ENCODE measurements around the gene HSPA8. TPM values are rescaled to one million over a fixed set of nuclear protein-coding genes. Genes with fewer than 3 reads are reported as not detected.

HSPA8 gene
- polyA plus RNA-seq, 1 of the 3 experiments (the other 2 are of a cell fraction): 2,088 TPM

DNA sequence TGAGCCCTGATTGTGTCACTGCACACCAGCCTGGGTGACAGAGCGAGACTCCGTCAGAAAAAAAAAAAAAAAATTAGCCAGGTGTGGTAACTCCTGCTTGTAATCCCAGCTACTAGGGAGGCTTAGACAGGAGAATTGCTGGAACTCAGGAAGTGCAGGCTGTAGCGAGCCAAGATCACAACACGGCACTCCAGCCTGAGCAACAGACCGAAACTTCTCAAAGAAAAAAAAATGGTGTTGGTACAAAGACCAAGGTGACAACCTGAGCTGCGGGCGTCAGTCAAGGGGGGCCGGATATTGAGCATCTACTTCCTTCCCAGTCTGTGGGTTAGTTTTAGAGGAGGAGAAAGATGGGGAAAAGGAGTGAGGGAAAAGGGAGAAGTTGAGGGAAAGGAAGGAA is 48.5 kb upstream of the HSPA8 start:
- Histone ChIP-seq H4K20me1 (ENCODE audit: insufficient read depth) (no peaks in the 10 kb centered on the region), H3K27me3 (ENCODE audit: insufficient read depth) (no peaks in the 10 kb centered on the region), H3K27ac (ENCODE audit: low read depth in 2 of 2, low read length in 1 of 2) (no peak overlapping the region), H3K36me3 (replicated peaks in 1 of 2; ENCODE audit: control insufficient read depth in 1 of 2, insufficient read depth in 2 of 2, low read length in 1 of 2) (peaks cover 0 to 17% of the 10 kb centered on the region in 2 experiments), H3K9me3 (no peaks in the 10 kb centered on the region), H2AFZ (ENCODE audit: low read depth) (no peak overlapping the region), H3F3A (replicated peaks; ENCODE audit: insufficient read depth) (peaks cover 9% of the 10 kb centered on the region), H3K79me2 (ENCODE audit: insufficient read depth) (peaks cover 90% of the 10 kb centered on the region), H3K4me2 (no peak overlapping the region), H3K9me2 (no peaks in the 10 kb centered on the region), H3K9ac (no peak overlapping the region), H3K4me1 (ENCODE audit: control insufficient read depth in 1 of 2, insufficient read depth in 2 of 2, low read depth in 1 of 2, low read length in 1 of 2) (peaks cover 4 to 21% of the 10 kb centered on the region in 2 experiments; a peak in 3 of 4 replicates), H3K4me3 (ENCODE audit: low read depth in 2 of 2, low read length in 1 of 2) (no peak overlapping the region)
- ChIA-PET POLR2A (no interaction called here), CTCF (interaction anchor here (0.6 to 20.4 kb wide), 23 partner anchors 9 to 368 kb away, joined by 3 to 437 read pairs (median 7); partner anchors contain the start of gene CLMP)
- no peak for DNase-seq
- no peak for TF ChIP-seq RXRA (IDR thresholded peaks at IDR 0.05; ENCODE audit: borderline replicate concordance, low read depth)
- TF ChIP-seq CHD2 (IDR thresholded peaks at IDR 0.05; ENCODE audit: low read length, partially characterized antibody): no peak
- no peak for TF ChIP-seq POLR2AphosphoS5 (IDR thresholded peaks at IDR 0.05; ENCODE audit: low read depth, low read length)
- no peak for TF ChIP-seq ELF1 (IDR thresholded peaks at IDR 0.05)
- TF ChIP-seq MXI1 (IDR thresholded peaks at IDR 0.05; ENCODE audit: low read depth, low read length): no peak
- TF ChIP-seq, protein P1, sequence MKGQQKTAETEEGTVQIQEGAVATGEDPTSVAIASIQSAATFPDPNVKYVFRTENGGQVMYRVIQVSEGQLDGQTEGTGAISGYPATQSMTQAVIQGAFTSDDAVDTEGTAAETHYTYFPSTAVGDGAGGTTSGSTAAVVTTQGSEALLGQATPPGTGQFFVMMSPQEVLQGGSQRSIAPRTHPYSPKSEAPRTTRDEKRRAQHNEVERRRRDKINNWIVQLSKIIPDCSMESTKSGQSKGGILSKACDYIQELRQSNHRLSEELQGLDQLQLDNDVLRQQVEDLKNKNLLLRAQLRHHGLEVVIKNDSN (IDR thresholded peaks at IDR 0.05; ENCODE audit: borderline replicate concordance, low read depth): no peak
- TF ChIP-seq RAD21 (IDR thresholded peaks at IDR 0.05; ENCODE audit: low read length): no peak
- no peak for TF ChIP-seq FOXJ3 (CRISPR knock-in tag; IDR thresholded peaks at IDR 0.05)
- no peak for TF ChIP-seq MEF2A (IDR thresholded peaks at IDR 0.05; ENCODE audit: borderline replicate concordance, low read depth)
- TF ChIP-seq TCF12 (IDR thresholded peaks at IDR 0.05): no peak
- TF ChIP-seq EP300 (IDR thresholded peaks at IDR 0.05; ENCODE audit: borderline replicate concordance in 1 of 2, low read depth in 1 of 2, low read length in 1 of 2): no peak
- TF ChIP-seq NRF1 (IDR thresholded peaks at IDR 0.05; ENCODE audit: low read depth, low read length): no peak
- no peak for TF ChIP-seq TAF1 (IDR thresholded peaks at IDR 0.05; ENCODE audit: borderline replicate concordance, low read depth, low read length)
- TF ChIP-seq FOXM1 (IDR thresholded peaks at IDR 0.05; ENCODE audit: low read depth): no peak
- TF ChIP-seq, protein P2, sequence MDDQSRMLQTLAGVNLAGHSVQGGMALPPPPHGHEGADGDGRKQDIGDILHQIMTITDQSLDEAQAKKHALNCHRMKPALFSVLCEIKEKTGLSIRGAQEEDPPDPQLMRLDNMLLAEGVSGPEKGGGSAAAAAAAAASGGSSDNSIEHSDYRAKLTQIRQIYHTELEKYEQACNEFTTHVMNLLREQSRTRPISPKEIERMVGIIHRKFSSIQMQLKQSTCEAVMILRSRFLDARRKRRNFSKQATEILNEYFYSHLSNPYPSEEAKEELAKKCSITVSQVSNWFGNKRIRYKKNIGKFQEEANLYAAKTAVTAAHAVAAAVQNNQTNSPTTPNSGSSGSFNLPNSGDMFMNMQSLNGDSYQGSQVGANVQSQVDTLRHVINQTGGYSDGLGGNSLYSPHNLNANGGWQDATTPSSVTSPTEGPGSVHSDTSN (IDR thresholded peaks at IDR 0.05): no peak
- TF ChIP-seq GATA2 (CRISPR knock-in tag; IDR thresholded peaks at IDR 0.05): no peak
- TF ChIP-seq SIN3A (IDR thresholded peaks at IDR 0.05; ENCODE audit: borderline replicate concordance, low read depth, low read length): no peak
- no peak for TF ChIP-seq EZH2phosphoT487 (IDR thresholded peaks at IDR 0.05; ENCODE audit: borderline replicate concordance, low read depth)
- WGBS (ENCODE audit: low lambda C conversion rate): 73% methylated on average over 8 of the region's 8 CpGs
